Epithelial cell of proximal tubule (primary cell): ENCODE results near the gene DNAJC28. TPM values are rescaled to one million over a fixed set of nuclear protein-coding genes. Genes with fewer than 3 reads are reported as not detected.
"Not testable (repeated sequence)": the region's sequence is repeated elsewhere in the genome, so short reads cannot be mapped to it uniquely, and the experiment has no call there.

Experiments used
- DNase-seq: peaks from one replicate; pipeline ENCODE4 v3.0.0-alpha.2; 2011; ENCODE audit warnings: low read depth
- H3K4me3 ChIP-seq: 2 replicates; pipeline ENCODE4 v1.5.1; 2011; ENCODE audit warnings: low read depth, mild to moderate bottlenecking, low read length
- total RNA-seq: library from RNA; depleted of rRNA; stranded (reverse); fragments of >200 nt; gene quantifications from 2 replicates; pipeline ENCODE4 v1.2.3, GENCODE V29; 2015
- TF ChIP-seq, protein P1 (sequence below): conservative IDR thresholded peaks from 2 replicates; pipeline ENCODE4 v1.5.1; 2012; ENCODE audit warnings: low read depth, mild to moderate bottlenecking, low read length

DNAJC28 gene
- total RNA-seq, 1 donor from 2014 or later, result 0.92 TPM

DNA sequence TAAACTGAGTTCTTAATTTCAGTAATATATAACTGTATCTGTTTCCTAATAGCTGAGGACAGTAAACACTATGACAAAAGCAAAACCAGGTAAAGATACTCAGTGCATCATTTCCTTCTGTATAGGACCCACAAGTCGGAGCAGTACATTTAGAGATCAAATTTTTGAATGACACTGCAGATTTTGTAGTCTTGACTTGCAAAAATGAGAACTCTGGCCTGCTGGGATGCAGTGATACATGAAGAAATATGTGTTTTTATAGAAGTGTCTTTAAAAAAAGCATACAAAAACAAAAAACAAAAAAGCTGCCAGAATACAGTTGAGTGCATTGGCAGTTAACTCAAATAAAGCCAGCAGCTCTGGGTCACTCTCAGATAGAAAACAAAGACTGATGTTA lies 31.4 kb upstream of the DNAJC28 start:
- DNase-seq, result no peak

DNA sequence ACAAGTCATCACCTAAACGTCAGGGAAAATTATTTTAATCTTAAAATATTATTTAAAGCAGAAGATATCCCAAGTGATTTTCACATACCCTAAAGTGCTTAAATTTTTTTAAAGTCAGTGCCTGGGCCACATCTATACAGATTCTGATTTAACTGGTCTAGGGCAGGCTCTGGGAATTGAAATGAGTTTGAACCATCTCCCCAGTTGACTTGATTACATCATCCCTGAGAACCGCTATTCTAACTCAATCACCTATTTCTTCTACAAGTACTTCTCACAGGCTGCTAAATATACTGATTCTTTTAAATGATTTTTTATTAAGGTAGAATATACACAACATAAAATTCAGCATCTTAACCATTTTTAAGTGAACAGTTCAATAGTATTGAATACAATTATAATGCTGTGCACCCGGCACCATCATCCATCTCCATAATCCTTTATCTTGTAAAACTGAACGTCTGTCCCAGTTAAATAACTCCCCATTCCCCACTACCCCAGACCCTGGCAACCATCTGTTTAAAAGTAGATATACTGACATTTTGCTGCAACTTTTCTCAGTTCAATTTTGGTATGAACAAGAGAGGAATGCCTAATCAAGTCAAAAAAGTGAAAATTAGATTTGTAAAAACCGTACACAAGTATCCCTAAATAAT lies 30.9 kb upstream of the DNAJC28 start:
- TF ChIP-seq, protein P1, sequence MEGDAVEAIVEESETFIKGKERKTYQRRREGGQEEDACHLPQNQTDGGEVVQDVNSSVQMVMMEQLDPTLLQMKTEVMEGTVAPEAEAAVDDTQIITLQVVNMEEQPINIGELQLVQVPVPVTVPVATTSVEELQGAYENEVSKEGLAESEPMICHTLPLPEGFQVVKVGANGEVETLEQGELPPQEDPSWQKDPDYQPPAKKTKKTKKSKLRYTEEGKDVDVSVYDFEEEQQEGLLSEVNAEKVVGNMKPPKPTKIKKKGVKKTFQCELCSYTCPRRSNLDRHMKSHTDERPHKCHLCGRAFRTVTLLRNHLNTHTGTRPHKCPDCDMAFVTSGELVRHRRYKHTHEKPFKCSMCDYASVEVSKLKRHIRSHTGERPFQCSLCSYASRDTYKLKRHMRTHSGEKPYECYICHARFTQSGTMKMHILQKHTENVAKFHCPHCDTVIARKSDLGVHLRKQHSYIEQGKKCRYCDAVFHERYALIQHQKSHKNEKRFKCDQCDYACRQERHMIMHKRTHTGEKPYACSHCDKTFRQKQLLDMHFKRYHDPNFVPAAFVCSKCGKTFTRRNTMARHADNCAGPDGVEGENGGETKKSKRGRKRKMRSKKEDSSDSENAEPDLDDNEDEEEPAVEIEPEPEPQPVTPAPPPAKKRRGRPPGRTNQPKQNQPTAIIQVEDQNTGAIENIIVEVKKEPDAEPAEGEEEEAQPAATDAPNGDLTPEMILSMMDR, result no peak
- no peak overlapping the region for H3K4me3 ChIP-seq
- no peak for DNase-seq

More for the DNA sequence above, 31.4 kb upstream of the DNAJC28 start:
- TF ChIP-seq, protein P1, result no peak
- no peak overlapping the region for H3K4me3 ChIP-seq

DNA sequence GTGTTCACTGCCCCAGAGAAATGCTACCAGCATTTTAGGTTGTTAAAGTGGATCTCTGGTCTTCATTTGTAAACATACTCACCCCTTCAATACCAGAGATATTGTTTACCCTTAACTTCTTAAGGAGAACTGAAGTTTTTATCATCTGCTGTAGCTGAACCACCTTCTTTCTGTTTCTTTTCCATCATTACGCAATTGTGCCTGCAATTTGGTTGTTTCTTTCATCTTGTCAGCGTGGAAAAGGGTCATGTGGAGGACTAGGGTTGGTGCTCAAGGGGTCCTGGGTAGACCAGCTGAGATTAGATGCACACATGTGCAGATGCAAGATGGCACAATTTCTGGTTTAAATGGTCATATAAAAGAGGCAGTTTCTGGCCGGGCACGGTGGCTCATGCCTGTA lies 27.4 kb upstream of the DNAJC28 start:
- TF ChIP-seq, protein P1, result no peak
- no peak for DNase-seq
- H3K4me3 ChIP-seq, result no peak overlapping the region

GRCh38 chr21:33514229-33514628 lies 22.7 kb upstream of the DNAJC28 start:
- no peak for DNase-seq
- TF ChIP-seq, protein P1, result no peak
- no peak overlapping the region for H3K4me3 ChIP-seq

GRCh38 chr21:33512481-33512880 lies 21.0 kb upstream of the DNAJC28 start:
- no peak overlapping the region for H3K4me3 ChIP-seq
- TF ChIP-seq, protein P1, result no peak
- DNase-seq, result no peak

- TF ChIP-seq, protein P1, result no peak
- DNase-seq, result no peak
- H3K4me3 ChIP-seq, result no peak overlapping the region
Measured at GRCh38 chr21:33511639-33512038, 20.1 kb upstream of the DNAJC28 start.

DNA sequence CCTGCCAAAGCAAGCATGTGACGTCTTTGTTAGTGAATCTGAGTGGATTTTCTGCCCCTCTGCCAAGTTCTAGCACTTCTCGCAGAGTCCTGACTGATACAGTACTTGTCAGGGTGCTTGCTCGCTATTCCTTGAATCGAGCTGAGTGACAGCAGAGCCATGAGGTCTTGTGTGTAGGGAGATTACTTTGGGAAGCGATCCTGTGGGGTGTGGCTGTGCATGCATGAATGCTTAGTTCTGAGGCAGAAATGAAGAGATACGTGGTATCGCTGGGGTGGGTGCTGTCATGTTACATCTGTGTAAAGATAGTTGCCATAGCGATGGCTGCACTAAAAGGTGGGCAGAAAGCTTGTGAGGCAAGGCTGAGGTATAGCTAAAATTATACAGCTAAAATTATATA lies 19.3 kb upstream of the DNAJC28 start:
- H3K4me3 ChIP-seq, result no peak overlapping the region
- TF ChIP-seq, protein P1, result no peak
- DNase-seq, result no peak

- DNase-seq, H3K4me3 ChIP-seq: not testable (repeated sequence)
Measured at GRCh38 chr21:33507003-33507402, 15.5 kb upstream of the DNAJC28 start.
